HG02884 (cell line): ENCODE data around the gene COMMD3.
"Not testable (repeated sequence)": the region's sequence is repeated elsewhere in the genome, so short reads cannot be mapped to it uniquely, and the experiment has no call there.

ENCODE experiments used
- ATAC-seq: cut with Tn5 transposase; IDR thresholded peaks from one replicate; pipeline ENCODE4 v1.9.1; 2021; ENCODE audit warnings: mild to moderate bottlenecking, moderate library complexity; ENCODE audit not compliant: unreplicated experiment

The COMMD3 gene

DNA sequence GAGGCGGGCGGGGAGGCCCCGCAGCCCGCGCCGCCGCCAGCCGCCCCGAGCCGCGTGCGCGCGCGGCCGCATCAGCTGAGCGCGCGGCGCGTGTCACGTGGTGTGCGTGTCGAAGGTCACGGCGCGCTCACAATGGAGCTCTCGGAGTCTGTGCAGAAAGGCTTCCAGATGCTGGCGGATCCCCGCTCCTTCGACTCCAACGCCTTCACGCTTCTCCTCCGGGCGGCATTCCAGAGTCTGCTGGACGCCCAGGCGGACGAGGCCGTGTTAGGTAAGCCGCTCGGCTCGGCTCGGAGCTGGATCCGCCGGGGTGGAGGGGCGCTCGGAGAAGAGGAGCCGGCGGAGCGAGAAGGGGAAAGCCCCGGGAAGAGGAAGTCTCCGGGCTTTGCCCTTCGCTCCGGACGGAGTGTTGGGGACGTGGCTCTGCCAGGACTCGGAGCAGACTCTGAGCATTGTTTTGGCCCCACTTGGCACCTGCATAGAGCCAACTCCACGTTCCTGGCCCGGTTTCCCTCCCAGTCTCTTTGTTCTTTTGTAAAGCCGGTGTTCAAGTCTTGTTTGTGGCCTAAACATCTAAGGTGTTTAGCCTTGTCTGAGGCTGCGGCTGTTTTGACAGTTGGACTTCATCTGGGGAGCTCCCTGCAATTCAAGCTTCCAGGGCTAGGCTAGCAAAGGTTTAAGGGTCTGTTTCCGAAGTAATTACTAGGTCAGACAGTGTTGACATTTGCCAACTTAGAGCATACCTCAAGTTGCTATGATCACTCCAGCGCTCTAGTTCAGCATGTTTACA, at the start of gene COMMD3:
COMMD3 (plus strand) TSS at position 103 of the 790 bp plus-strand sequence; CDS start at position 133, 30 bp downstream.
- peak; percentile 47 for ATAC-seq

DNA sequence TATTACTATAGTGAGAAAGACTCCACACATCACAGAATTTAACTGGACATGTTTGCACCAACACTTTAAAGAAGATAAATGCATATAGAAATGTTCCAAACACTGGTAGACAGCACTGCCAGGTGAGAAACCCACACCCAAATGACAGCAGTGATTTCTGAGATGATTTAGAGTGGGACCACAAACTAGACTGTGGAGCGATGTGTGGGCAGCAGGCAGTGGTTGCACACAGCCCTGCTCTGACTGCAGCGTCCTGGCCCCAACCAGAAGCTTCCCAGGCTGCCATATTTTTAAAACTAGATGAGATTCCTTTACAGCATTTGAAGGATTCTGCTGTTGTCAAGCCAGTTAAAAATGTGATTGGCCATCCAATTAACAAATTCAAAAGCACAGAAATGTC, 47.7 kb upstream of the COMMD3 start:
- ATAC-seq, result no peak

DNA sequence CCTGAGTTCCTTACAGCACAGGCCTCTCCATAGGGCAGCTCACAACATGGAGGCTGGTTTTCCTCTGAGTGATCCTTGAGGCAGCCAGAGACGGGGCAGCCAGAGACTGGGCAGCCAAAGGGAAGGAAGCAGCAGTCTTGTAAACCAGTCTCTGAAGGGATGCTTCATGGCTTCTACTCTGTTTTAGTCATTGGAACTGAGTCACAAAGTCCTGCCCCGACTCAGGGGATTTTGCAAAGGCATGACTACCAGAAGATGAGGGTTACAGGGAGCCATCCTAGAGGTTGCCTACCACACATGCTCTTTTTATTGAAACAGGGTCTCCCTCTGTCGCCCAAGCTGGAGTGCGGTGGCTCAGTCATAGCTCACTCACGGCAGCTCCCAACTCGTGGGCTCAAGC, 44.4 kb upstream of the COMMD3 start:
- ATAC-seq, result no peak

DNA sequence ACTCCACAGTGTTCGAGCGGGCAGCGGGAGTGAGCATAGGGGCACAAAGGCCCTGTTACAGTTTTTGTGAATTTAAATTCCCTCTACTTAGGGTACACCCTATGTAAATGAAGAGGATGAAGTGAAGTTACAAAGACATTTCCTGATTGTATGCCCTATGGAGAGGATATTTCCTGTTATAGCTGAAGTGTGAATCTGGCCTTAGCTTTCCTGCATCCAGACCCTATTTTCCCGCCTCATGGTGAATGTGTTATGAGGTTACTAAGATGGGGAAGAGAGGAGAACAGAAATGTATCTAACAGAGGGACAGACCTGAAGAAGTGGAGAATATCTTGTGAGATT, 37.8 kb upstream of the COMMD3 start:
- no peak for ATAC-seq

DNA sequence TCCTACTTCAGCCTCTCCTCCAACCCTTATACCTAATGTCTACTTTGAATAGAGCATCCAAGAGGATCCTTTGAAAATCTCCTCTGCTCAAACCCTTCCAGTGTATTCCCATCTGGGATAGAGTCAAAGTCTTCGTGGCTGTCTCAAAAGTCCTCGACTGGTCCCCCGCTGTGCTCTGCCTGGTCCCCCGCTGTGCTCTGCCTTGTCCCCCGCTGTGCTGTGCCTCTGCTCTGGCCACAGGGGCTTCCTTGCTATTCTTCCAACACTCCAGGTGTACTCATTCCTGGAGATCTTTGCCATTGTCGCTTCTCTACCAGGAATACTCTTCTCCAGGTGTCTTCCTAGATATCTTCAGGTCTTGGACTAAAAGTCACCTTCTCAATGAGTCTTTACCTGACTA, 36.1 kb upstream of the COMMD3 start:
- ATAC-seq, result no peak

DNA sequence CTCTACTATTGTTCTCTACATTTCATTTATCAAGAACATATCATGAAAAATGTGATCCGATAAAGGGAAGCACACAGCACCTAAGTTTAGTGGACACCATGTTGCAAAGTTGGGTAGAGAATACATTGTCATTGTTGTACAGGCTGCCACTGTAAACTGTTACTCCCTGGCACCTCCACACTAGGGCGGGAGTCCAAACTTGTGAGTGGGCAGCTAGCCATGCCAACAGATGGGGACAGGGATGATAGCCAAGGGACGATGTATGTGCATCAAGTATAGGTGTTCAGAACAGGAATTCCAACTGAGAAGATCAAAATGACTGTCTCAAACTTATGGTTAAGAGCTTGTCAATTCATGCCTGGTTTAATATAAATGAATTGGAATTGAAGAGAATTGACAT, 31.1 kb upstream of the COMMD3 start:
- no peak for ATAC-seq

DNA sequence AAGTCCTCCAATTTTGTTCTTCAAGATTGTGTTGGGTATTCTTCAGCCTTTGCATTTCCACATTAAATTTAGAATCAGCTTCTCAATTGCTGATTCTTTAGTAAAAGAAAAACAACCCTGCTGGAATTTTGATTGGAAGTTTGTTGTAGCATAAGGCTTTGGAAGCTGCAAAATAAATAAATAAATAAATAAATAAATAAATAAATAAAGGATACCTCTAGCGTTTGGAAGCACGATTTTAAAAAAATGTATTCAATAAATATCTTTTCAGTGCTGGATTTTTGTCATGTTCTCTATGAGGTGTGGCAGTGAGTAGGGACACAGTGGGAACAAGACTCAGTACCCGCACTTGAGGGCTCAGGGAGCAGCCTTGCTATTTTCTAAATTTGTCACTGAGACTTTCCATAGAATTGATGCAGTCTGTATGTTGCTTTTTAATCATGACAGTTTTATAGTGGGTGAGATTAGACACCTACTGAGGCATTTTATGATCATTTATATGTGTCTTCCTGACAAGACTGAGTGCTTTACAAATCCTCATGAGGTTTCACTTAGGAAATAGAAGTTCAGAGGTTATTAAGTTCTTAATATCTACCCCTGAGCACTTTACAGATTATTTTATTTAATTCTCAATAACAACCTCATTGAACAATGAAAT, 22.3 kb upstream of the COMMD3 start:
- no peak for ATAC-seq

DNA sequence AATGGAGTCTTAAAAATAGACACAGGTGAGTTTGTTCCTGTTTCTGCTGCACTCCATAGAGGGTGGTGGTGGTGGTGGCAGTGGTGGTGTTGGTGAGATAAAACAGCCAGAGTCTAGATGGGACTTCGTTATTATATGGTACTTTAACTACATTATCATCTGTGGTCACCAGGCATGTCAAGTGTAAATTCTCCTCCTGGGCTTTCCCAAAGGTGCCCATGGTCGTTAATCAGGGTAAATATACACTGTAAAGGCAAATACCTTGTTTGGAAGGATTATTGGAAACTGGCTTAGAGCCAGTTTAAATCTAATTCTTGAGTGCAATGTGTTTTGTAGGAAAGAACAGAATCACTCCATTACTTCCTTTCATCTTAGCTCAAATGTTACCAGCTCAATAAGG, 21.5 kb upstream of the COMMD3 start:
- no peak for ATAC-seq

DNA sequence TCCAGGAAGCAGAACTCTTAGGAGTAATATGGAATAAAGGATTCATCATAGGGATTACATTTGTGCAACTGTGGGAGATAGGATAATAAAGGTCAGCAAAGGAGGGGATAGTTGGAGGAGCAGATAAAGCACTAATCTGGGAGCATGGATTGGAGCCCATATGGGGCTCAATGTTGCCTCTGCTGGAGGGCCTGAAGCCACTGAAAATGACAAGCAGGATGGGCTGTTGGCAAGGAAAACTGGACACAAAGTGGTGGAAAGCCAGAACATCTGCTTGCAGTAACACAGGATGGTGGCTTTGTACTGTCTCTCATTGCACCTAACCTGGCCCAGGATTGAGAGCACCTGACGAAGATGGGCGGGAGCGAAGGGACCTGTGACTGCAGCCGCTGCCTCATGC, 15.0 kb upstream of the COMMD3 start:
- no peak for ATAC-seq

DNA sequence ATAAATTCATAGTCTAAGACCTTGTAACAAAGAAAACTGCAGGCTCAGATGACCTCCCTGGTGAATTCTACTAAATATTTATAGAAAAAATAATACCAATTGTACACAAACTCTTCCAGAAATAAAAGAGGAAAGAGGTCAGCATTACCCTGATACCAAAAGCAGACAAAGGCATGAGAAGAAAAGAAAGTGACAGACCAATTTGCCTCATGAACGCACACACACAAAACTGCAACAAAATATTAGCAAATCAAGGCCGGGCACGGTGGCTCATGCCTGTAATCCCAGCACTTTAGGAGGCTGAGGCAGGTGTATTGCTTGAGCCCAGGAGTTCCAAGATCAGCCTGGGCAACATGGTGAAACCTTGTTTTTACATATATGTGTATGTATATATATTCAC, 12.7 kb upstream of the COMMD3 start:
- ATAC-seq, result no peak

DNA sequence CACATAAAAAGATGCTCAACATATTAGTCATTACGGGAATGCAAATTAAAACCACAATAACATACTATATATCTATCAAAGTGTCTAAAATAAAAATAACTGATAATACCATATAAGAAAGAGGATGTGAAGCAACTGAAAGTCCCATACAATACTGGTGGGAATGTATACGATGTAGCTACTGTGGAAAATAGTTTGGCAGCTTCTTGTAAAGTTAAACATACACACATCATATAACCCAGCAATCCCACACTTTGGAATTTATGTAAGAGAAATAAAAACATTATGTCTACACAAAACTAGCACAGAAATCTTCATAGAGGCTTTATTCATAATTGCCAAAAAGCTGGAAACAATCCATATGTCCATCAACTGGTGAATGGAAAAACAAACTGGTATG, 10.5 kb upstream of the COMMD3 start:
- ATAC-seq, result no peak

DNA sequence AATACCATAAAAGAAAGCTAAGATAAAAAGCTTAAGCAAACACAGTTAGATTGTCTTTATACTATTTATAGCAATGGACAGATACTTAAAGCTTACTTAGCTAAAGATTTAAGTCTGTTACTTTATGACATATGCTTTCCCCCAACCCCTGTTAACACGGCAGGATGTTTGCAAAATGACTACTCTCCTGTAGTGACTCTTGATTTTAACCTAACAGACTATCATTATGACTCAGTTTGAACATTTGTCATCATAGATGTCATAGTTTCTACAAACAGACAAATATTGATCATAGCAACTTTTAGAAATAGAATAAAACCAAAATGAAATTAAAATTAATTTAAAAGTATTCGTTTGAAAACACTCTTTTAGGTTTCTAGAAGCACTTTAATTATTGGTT, 7.8 kb upstream of the COMMD3 start:
- ATAC-seq, result peak; percentile 100

DNA sequence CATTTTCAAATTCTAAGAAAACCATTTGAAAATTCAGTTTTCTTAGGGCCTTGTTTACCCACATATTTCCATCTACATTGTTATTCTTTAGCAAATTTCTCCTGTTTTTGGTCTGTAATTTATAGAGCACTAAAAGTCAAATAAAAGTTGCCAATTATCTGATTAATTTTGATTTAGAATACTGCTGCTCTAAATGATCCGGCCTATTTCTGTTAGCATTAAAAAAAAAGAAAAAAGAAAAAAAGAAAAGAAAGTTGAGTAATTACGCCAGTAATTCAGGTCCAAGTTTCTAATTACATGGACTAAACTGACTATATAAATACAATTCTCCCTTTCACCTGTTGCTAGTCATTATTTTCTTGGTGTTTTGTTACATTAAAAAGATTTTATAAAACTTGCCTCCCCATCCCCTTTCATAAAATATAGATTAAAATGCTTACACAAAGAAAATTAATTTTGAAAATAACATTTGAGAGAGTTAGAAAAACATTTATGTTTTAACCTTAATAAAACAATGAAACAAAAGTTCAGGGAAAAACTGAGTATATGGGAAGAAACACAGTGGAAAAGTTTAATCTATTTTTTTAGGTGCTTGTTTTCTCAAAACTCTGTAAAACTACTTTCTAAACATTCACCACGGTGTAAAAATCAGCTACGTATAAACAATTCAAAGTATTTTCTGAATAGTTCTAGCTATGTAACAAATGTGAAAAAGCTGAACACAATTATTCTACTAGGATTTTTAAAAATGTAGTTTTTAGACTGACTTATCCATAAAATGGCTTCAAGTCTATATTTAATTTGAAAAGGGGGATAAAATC, 6.8 kb upstream of the COMMD3 start:
- no peak for ATAC-seq

DNA sequence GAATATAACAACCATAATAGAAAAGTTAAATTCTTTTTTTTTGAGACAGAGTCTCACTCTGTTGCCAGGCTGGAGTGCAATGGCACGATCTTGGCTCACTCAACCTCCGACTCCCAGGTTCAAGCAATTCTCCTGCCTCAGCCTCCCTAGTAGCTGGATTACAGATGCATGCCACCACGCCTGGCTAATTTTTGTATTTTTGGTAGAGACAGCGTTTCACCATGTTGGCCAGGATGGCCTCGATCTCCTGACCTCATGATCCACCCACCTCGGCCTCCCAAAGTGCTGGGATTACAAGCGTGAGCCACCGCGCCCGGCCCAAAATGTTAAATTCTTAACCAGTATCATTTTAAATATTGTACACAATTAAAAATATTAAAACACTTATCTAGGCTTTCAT, 6.2 kb upstream of the COMMD3 start:
- not testable (repeated sequence) for ATAC-seq

DNA sequence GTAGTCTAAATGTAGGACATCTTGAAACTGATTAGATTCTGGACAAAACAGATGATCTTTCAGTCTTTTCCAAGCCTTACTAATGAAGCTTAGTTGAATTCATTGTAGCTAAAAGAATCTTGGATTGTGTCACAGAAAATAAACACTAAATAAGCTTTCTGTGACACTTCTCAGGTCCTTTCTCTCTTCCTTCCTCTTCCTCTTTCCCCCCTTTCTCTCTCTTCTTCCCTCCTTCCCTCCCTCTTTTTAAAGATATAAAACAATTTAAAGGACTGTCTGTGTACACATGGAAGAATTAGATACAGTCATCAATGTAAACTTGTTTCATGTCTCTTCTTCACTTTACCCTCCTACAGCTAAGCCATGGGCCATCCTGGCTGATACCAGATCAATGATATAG, 5.3 kb upstream of the COMMD3 start:
- no peak for ATAC-seq

DNA sequence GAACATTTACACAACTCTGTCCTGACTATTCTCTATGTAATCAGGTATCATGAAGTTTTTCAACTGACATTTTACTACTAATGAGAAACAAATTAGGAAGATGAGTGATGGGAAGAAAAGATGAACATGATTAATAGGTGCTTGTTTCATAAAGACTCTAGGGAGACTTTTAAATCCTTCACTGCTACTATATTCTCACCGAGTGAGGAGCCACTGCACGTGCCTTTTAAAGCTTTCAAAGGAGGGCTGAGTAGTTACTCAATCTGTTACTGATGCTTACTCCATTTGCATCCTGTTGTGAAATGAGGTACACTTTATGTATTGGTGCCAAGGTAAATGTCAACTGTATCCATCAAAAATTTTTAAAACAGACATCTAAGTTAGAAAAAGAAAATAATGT, 1.3 kb upstream of the COMMD3 start:
- no peak for ATAC-seq

DNA sequence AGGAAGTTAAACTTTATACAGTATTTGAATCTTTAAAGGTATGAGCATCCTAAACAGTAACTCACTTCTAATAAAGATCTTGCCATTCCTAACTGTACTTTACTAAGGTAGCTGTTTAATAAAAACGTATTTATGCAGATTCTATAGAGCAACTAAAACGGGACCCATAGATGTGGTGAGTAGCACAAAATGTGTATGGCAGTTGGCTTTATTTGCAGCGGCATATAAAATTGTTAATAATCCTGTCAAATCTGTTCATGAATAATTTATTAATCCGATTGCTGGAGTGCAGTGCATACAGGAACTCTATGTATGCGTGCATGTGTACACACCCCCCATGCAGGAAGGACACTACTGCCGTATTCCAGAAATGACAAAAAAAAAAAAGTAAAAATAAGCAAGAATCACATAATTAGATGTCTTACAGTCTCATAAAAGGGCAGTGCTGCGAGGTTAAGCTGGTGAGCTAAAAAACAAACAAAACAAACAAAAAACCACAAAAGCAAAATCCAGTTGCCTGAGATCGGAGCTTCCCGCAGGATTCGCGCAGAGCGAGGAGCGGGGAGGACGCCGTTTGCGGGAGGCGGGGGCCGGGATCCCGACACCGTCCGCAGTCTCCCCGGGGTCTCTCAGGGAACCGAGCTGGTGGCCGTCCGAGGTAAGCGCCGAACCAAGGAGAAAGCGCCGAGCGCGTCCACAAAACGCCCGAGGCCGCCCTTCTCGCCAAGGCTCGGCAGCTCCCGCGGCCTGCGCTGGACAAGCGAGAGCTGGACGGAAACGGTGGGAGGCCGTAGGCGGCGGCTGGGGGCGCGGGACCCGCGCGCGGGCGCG, 518 bp upstream of the COMMD3 start:
- ATAC-seq, result peak; percentile 11

DNA sequence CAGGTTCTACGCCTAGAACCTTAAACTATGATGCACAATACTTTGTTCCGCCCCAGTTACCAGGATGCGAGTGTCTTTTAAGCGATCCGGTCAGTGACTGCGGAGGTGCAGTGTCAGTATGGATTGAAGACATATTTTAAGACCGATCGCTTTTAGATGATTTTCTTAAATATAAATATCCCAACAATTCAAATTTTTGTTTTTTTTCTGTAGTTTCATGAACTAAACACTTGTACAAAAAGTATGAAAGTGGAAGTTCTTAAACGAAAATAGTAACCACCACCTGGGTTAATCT, 835 bp downstream of the COMMD3 start:
- peak; percentile 21 for ATAC-seq

DNA sequence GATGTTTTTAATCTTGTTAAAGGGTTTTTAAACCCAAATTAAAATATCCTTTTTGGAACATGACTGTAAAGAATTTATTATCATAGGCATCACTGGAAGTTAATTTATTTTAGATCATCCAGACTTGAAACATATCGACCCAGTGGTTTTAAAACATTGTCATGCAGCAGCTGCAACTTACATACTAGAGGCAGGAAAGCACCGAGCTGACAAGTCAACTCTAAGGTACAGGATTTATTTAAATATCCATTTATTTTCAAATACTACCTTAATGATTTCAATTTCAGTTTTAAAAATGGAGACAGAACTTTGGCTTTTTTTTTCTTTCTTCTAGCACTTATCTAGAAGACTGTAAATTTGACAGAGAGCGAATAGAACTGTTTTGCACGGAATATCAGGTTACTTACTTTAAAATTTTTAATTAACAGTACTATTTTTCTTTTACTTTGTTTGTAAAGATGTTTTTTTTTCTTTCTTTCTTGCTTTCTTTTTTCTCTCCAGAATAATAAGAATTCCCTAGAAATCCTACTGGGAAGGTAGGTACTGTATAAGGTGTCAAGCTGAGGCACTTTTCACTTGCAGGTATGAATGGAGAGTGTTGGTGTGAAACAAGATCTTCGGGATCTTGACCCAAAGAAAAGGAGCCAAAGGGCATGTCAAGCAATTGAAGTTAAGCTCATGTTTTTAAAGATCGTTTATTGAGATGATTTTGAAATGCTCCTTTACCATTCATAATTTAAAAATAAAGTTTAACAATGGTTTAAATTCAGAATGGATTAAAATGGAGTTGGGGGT, 1.8 kb downstream of the COMMD3 start:
- no peak for ATAC-seq

DNA sequence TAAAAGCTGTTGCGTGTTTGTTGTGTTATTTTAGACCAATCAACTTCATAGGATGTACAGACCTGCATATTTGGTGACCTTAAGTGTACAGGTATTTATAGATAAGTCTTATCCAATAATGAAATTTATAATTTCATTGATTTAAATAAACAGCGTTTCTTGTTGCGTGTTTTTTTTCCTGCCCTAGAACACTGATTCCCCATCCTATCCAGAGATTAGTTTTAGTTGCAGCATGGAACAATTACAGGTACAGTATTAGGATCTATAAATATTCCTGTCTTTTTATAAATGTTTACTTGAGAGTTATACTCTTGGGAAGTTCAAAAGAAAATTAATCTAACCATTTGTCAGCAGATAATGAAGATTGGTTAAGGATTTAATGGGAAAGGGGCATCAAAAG, 2.6 kb downstream of the COMMD3 start:
- no peak for ATAC-seq
